Measurements from ENCODE around the gene C1RL.

The C1RL gene

GRCh38 chr12:7108796-7109571 lies at the start of gene C1RL:
Gene C1RL (minus strand): TSS chr12:7109214. CDS start chr12:7109180, 34 bp downstream.
- DNase-seq (ENCODE audit: low read depth) = peak; percentile 64

- no peak for DNase-seq (ENCODE audit: low read depth)
Observed at GRCh38 chr12:7157391-7157790, 48.4 kb upstream of the C1RL start.

GRCh38 chr12:7156259-7157197 lies 47.5 kb upstream of the C1RL start:
- no peak for DNase-seq (ENCODE audit: low read depth)

- DNase-seq (ENCODE audit: low read depth) = no peak
Observed at GRCh38 chr12:7155471-7156034, 46.5 kb upstream of the C1RL start.

GRCh38 chr12:7154901-7155470 lies 46.0 kb upstream of the C1RL start:
- no peak for DNase-seq (ENCODE audit: low read depth)

- no peak for DNase-seq (ENCODE audit: low read depth)
Observed at GRCh38 chr12:7154042-7154441, 45.0 kb upstream of the C1RL start.

GRCh38 chr12:7152818-7153217 lies 43.8 kb upstream of the C1RL start:
- DNase-seq (ENCODE audit: low read depth) = no peak

- no peak for DNase-seq (ENCODE audit: low read depth)
Observed at GRCh38 chr12:7151532-7151931, 42.5 kb upstream of the C1RL start.

GRCh38 chr12:7150841-7151240 lies 41.8 kb upstream of the C1RL start:
- DNase-seq (ENCODE audit: low read depth) = no peak

- DNase-seq (ENCODE audit: low read depth) = no peak
Observed at GRCh38 chr12:7150356-7150755, 41.3 kb upstream of the C1RL start.

GRCh38 chr12:7146906-7147305 lies 37.9 kb upstream of the C1RL start:
- DNase-seq (ENCODE audit: low read depth) = no peak

- DNase-seq (ENCODE audit: low read depth) = no peak
Observed at GRCh38 chr12:7146228-7146627, 37.2 kb upstream of the C1RL start.

- DNase-seq (ENCODE audit: low read depth) = no peak
Observed at GRCh38 chr12:7145671-7146070, 36.7 kb upstream of the C1RL start.

- DNase-seq (ENCODE audit: low read depth) = no peak
Observed at GRCh38 chr12:7144414-7145120, 35.6 kb upstream of the C1RL start.

- no peak for DNase-seq (ENCODE audit: low read depth)
Observed at GRCh38 chr12:7143564-7143963, 34.5 kb upstream of the C1RL start.

GRCh38 chr12:7142809-7143465 lies 33.9 kb upstream of the C1RL start:
- DNase-seq (ENCODE audit: low read depth) = no peak

- DNase-seq (ENCODE audit: low read depth) = no peak
Observed at GRCh38 chr12:7142056-7142644, 33.1 kb upstream of the C1RL start.

- no peak for DNase-seq (ENCODE audit: low read depth)
Observed at GRCh38 chr12:7141351-7142005, 32.5 kb upstream of the C1RL start.

- no peak for DNase-seq (ENCODE audit: low read depth)
Observed at GRCh38 chr12:7139200-7139599, 30.2 kb upstream of the C1RL start.

GRCh38 chr12:7137908-7138307 lies 28.9 kb upstream of the C1RL start:
- DNase-seq (ENCODE audit: low read depth) = no peak
